GM18909 (cell line): ENCODE data around the gene VWA3B.
"Not testable (repeated sequence)": the region's sequence is repeated elsewhere in the genome, so short reads cannot be mapped to it uniquely, and the experiment has no call there.

Experiments used
- ATAC-seq: cut with Tn5 transposase; IDR thresholded peaks from one replicate; pipeline ENCODE4 v1.9.1; 2021; ENCODE audit warnings: mild to moderate bottlenecking; ENCODE audit not compliant: unreplicated experiment, poor library complexity

VWA3B gene

DNA sequence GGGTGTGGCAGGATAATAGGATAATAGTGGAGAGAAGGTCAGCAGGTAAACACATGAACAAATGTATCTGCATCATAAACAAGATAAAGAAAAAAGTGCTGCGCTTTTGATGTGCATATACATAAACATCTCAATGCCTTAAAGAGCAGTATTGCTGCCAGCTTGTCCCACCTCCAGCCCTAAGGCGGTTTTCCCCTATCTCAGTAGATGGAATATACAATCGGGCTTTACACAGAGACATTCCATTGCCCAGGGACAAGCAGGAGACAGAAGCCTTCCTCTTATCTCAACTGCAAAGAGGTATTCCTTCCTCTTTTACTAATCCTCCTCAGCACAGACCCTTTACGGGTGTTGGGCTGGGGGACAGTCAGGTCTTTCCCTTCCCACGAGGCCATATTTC, 43.1 kb downstream of the VWA3B start:
- ATAC-seq: not testable (repeated sequence)

- ATAC-seq: peak; percentile 64
Observed at GRCh38 chr2:98134172-98135005, 47.4 kb downstream of the VWA3B start.

DNA sequence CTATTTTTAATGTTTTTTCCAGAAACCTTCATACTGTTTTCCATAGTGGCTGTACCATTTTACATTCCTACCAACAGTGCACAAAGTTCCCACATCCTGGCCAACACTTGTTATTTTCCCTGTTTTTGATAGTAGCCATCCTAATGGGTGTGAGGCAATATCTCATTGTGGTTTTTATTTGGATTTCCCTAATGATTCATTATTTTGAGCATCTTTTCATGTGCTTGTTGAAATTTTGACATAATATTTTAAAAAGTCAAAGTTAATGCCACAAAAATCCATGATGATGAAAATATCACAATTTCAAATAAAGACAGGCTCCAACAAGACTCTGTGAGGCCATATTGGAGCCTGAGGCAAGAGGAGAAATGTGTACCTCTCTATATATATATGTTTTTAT, 50.2 kb downstream of the VWA3B start:
- no peak for ATAC-seq

GRCh38 chr2:98138978-98139377, 52.0 kb downstream of the VWA3B start:
- not testable (repeated sequence) for ATAC-seq

GRCh38 chr2:98140210-98140609, 53.2 kb downstream of the VWA3B start:
- ATAC-seq: no peak

DNA sequence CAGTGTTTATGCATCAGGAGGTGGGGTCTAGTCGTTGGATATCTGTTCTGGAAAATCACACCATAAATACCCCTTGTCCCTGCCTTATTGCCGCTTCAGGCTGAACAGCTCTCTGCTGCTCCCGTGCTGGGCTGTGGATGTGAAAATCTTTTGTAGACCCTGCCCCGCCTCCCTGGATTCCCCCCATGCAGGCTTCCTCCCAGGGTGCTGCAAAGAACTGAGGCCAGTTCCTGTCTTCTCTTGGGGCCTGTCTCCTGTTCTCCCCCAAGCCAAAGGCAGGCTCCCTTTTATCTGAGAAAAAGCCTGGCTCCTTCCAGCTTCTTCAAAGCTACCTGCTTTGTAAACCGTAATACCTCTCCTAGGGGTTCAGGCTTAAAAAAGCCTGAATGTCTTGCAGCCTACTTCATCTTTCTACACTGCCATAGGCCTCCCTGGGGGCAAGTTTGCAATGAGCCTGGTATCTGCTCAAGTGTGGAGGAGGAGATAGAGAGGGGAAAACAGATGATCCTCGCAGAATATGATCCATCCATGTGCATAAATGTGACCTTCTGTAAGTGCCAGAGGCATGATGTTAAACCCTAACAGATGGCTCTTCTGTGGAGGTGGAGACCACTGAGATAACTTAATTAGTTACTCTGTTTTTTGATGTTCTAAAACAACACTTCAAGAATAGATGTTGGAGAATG, 55.3 kb downstream of the VWA3B start:
- ATAC-seq: no peak

DNA sequence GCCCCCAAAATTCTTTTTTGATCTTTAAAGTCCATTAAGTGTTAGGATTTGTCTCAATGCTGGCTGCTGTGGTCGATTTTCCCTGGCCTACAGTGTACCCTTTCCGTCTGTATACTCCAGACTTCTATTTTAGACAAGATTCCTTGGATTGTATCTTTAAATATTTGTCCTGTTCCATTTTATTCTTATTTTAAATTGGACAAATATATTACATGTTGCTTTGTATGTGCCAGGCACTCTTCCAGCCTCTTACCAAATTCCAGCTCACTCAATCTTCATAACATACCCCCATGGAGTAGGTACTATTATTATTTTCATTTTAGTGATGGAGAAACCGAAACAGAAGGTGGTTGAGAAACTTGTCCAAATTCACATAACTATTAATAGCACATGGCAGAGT, 58.1 kb downstream of the VWA3B start:
- no peak for ATAC-seq

DNA sequence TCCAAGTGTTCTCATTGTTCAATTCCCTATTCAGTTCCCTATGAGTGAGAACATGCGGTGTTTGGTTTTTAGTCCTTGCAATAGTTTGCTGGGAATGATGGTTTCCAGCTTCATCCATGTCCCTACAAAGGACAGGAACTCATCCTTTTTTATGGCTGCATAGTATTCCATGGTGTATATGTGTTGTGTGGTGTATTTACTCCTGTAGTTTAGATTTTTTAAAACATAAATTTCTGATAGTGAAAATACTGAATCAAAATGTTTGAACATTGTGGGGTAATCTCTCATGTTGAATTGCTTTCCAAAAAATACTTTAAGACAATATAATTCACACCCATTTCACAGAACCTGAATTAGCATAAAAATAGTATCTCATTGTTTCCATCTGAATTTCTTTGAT, 60.9 kb downstream of the VWA3B start:
- ATAC-seq: not testable (repeated sequence)

GRCh38 chr2:98148595-98149332, 61.8 kb downstream of the VWA3B start:
- no peak for ATAC-seq

GRCh38 chr2:98149333-98149697, 62.3 kb downstream of the VWA3B start:
- ATAC-seq: no peak

GRCh38 chr2:98153481-98153880, 66.5 kb downstream of the VWA3B start:
- no peak for ATAC-seq

DNA sequence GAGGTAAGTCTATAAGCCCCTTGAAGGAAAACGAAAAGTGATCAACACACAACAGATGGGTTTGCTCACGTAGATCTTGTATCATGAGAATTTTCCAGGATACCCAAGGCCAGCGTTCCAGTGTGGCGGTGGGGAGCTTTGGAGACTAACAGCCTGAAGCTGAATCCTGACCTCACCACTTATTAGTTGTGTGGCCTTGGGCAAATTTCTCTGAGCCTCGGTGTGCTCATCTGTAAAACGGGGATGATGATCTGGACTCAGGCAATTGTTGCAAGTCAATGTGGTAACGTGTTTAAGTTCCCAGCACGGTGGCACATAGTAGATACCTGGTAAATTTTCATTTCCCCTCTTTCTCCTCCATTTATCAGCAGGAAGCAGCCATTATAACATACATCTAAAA, 68.3 kb downstream of the VWA3B start:
- no peak for ATAC-seq

- ATAC-seq: no peak
Observed at GRCh38 chr2:98155716-98156115, 68.7 kb downstream of the VWA3B start.

GRCh38 chr2:98156304-98156703, 69.3 kb downstream of the VWA3B start:
- no peak for ATAC-seq

DNA sequence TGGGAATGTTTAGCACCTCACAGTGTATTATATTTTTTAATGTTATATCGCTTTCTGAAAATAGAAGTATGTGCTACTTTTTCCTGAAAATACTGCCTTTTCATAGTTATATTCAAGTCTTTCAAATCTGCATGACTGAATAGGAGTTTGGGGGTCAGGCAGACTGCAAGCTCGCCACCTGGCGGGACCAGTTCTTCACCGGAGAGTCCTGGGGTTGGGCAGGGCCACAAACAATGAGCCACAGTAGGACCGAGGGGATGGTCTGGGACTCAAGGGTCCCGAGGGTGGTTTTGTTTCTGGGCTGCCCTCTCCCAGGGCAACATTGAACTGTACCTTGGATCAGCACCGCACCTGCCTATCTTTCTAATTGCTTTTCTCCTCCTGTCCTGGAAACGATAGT, 70.6 kb downstream of the VWA3B start:
- no peak for ATAC-seq

GRCh38 chr2:98158305-98158704, 71.3 kb downstream of the VWA3B start:
- no peak for ATAC-seq

DNA sequence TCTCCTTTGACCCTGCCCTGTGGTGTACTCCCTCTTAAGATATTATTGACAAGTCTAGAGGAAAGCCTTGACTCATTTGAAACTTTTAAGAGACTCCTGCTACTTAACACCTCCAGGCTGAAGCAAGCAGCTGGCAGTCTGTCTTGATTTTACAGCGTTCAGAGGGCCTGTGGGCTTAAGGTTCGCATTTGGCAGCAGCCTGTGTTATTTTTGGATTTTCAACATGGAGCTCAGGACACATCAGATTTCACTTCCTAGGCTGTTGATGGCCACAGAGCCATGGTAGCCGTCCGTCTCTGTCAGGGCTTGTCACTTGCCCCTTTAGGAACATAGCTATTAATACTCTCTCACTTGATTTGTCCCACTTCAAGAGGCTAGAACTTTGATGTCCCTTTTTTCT, 73.6 kb downstream of the VWA3B start:
- ATAC-seq: no peak

- no peak for ATAC-seq
Observed at GRCh38 chr2:98161186-98161585, 74.2 kb downstream of the VWA3B start.

DNA sequence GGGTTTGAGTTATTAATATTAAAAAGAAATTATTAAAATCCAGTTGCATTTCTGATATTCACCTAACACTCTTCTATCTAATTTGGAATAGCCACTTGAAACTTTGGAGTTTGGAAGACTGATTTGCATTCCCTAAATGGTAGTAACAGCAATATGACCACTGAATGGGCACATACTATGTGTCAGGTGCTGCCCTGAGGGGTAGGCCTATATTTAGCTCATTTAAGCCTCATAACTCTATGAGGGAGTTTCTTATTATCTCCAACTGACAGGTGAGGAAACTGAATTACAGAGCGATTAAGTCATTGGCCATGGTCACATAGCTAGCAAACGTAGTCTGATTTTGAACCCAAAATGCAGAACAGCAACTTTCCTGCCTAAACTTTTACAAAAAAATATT, 77.3 kb downstream of the VWA3B start:
- ATAC-seq: no peak

DNA sequence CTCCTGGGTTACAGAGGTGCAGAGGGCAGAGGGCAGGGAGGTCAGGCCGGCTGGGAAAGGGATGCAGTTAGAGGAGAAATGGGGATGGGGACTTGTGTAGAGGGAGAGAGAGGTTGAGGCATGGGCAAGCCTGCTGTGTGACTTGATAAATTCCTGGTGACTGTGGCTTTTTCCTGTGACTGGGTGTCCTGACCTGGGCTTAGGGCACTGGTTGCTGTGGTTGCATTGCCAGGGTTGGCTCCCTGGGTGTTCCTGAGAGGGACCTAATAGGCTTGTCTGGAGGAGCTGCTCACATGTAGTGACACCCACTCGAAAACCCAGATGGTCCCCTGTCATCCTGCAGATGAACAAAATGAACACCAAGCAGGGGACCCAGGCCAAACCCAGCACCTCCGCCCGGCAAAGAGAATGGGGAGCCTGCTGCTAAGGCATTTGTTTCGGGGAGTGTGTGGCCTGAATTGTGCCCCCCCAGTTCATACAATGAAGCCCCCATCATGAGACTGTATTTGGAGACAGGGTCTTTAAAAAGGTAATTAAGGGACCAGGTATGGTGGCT, 78.6 kb downstream of the VWA3B start:
- no peak for ATAC-seq

DNA sequence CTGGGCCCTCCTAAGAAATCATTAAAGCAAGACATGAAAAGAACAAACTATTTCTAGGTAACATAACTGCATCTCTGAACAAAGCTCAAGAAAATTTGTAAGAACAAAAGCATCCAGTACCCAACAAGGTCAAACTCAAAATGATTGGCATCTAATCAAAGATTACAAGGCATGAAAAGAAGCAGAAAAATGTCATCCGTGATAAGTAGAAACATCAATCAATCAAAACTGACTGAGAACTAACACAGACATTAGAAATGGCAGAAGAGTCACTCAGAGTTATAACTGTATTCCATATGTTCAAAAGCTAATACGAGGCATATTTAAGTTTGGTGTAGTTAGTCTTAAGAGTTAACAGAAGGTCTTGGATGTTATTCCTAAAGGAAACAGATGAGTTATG, 80.9 kb downstream of the VWA3B start:
- ATAC-seq: no peak
